HCT116 (cell line): Measurements from ENCODE around the gene KHNYN. TPM values are rescaled to one million over a fixed set of nuclear protein-coding genes. Genes with fewer than 3 reads are reported as not detected.

Experiments used
- ATAC-seq: fragments of 200-7000 bp; cut with Tn5 transposase; 2 replicates; pipeline ENCODE4 v1.9.1; 2020; ENCODE audit warnings: mild to moderate bottlenecking, moderate library complexity
- BruUV-seq: library from RNA; stranded (reverse); fragments of 400-500 nt; replicated peaks from 2 replicates; lab custom pipeline; 2021; lab: Mats Ljungman, UMichigan
- CTCF ChIA-PET: fragments of 300-600 bp; sonication (Branson Sonifier 250); formaldehyde crosslinking; loops from one replicate; lab custom pipeline; 2021; ENCODE audit warnings: antibody characterized with exemption; lab: Charles Lee
- POLR2A ChIA-PET: fragments of 300-600, 350-600 bp; sonication (Branson Sonifier 250); formaldehyde crosslinking; loops from one replicate; lab custom pipeline; 2021; ENCODE audit warnings: antibody characterized with exemption; lab: Charles Lee
- RAD21 ChIA-PET, 2 experiments: fragments of 300-600 bp; sonication (Branson Sonifier 250); formaldehyde crosslinking; loops; one replicate each; lab custom pipeline; 2023; ENCODE audit warnings: low total read pairs in 2 of 2; ENCODE audit not compliant: uncharacterized antibody in 2 of 2, unreplicated experiment in 2 of 2, low non-redundant PET in 1 of 2; lab: Charles Lee
- DNase-seq: peaks from one replicate; pipeline ENCODE4 v3.0.0-alpha.2; 2010; ENCODE audit warnings: low read depth, low spot score
- H2AFZ ChIP-seq: fragments of 200-600 bp; shearing (Covaris generic), sonication (generic); 2 replicates; pipeline ENCODE4 v1.6.1; 2017; ENCODE audit warnings: low read depth, mixed run types, mixed read lengths, antibody characterized with exemption, low read length; ENCODE audit not compliant: poor library complexity, severe bottlenecking
- H3K27ac ChIP-seq: 2 replicates; pipeline ENCODE4 v1.5.1; 2012; ENCODE audit warnings: low read depth, low read length
- H3K27me3 ChIP-seq: fragments of 200-600 bp; sonication (generic); 2 replicates; pipeline ENCODE4 v1.6.1; 2016; ENCODE audit warnings: mixed run types, low read length, mixed read lengths; ENCODE audit not compliant: insufficient read depth
- H3K36me3 ChIP-seq, 2 experiments: fragments of 200-500 bp in 1 of 2; fragments of 200-600 bp in 1 of 2; sonication (Bioruptor generic) in 1 of 2; sonication (generic) in 1 of 2; 2 replicates each; pipeline versions ENCODE4 v1.5.1 to v1.6.1; 2014 to 2016; ENCODE audit warnings: low read length in 2 of 2, inconsistent platforms in 1 of 2, mixed read lengths in 1 of 2, mixed run types in 1 of 2; ENCODE audit not compliant: insufficient read depth in 2 of 2, control insufficient read depth in 1 of 2
- H3K4me1 ChIP-seq, 2 experiments: fragments of 200-600 bp in 1 of 2; sonication (generic) in 1 of 2; 2 replicates each; pipeline versions ENCODE4 v1.5.1 to v1.6.1; 2012 to 2017; ENCODE audit warnings: low read length in 2 of 2, inconsistent platforms in 1 of 2, mild to moderate bottlenecking in 1 of 2, mixed read lengths in 1 of 2, mixed run types in 1 of 2, moderate library complexity in 1 of 2; ENCODE audit not compliant: insufficient read depth in 2 of 2, control insufficient read depth in 1 of 2
- H3K4me2 ChIP-seq: fragments of 200-600 bp; sonication (generic); 2 replicates; pipeline ENCODE4 v1.6.1; 2017; ENCODE audit warnings: mixed run types, low read length, mixed read lengths
- H3K4me3 ChIP-seq, 2 experiments: fragments of 200-600 bp in 1 of 2; sonication (generic) in 1 of 2; replicated peaks in 1 of 2; 2 replicates each; pipeline ENCODE4 v1.5.1; 2011 to 2016; ENCODE audit warnings: low read length in 2 of 2, control low read depth in 1 of 2, low read depth in 1 of 2, mild to moderate bottlenecking in 1 of 2, mixed read lengths in 1 of 2, mixed run types in 1 of 2
- H3K79me2 ChIP-seq: fragments of 200-600 bp; sonication (generic); 2 replicates; pipeline ENCODE4 v1.6.1; 2017; ENCODE audit warnings: mild to moderate bottlenecking, mixed run types, low read length, moderate library complexity, mixed read lengths; ENCODE audit not compliant: insufficient read depth
- H3K9ac ChIP-seq: fragments of 200-600 bp; sonication (generic); 2 replicates; pipeline ENCODE4 v1.6.1; 2016; ENCODE audit warnings: low read length, mixed read lengths
- H3K9me2 ChIP-seq: fragments of 200-600 bp; sonication (generic), shearing (Covaris generic); 2 replicates; pipeline ENCODE4 v1.6.1; 2017; ENCODE audit warnings: mixed run types, mild to moderate bottlenecking, moderate library complexity; ENCODE audit not compliant: insufficient read depth
- H3K9me3 ChIP-seq, 2 experiments: fragments of 200-500 bp in 1 of 2; fragments of 200-600 bp in 1 of 2; sonication (Bioruptor generic) in 1 of 2; sonication (generic) in 1 of 2; 2 replicates each; pipeline ENCODE4 v1.6.1; 2014 to 2017; ENCODE audit warnings: low read length in 2 of 2, mixed read lengths in 2 of 2, inconsistent platforms in 1 of 2, low read depth in 1 of 2, mild to moderate bottlenecking in 1 of 2, mixed run types in 1 of 2, moderate library complexity in 1 of 2; ENCODE audit not compliant: control insufficient read depth in 1 of 2, insufficient read depth in 1 of 2
- H4K20me1 ChIP-seq: fragments of 200-600 bp; sonication (generic), shearing (Covaris generic); 2 replicates; pipeline ENCODE4 v1.6.1; 2017; ENCODE audit warnings: mixed run types, mild to moderate bottlenecking, moderate library complexity; ENCODE audit not compliant: insufficient read depth
- CEBPB ChIP-seq: IDR thresholded peaks from 2 replicates; pipeline ENCODE4 v1.6.1; 2012; ENCODE audit warnings: low read depth
- CTCF ChIP-seq, 3 experiments: fragments of 200-600 bp in 1 of 3; sonication (generic) in 1 of 3; IDR thresholded peaks in 2 of 3; conservative IDR thresholded peaks in 1 of 3; 2 replicates each; pipeline ENCODE4 v1.5.1; 2012 to 2017; ENCODE audit warnings: low read depth in 2 of 3, low read length in 2 of 3, antibody characterized with exemption in 1 of 3, borderline replicate concordance in 1 of 3, control low read depth in 1 of 3, mild to moderate bottlenecking in 1 of 3, mixed read lengths in 1 of 3, mixed run types in 1 of 3, moderate library complexity in 1 of 3; ENCODE audit not compliant: insufficient read depth in 1 of 3
- EGR1 ChIP-seq: IDR thresholded peaks from 2 replicates; pipeline ENCODE4 v1.6.1; 2012; ENCODE audit warnings: low read depth
- ELF1 ChIP-seq: IDR thresholded peaks from 2 replicates; pipeline ENCODE4 v1.6.1; 2012; ENCODE audit warnings: low read depth, borderline replicate concordance
- EZH2 ChIP-seq: fragments of 200-600 bp; sonication (generic); IDR thresholded peaks from 2 replicates; pipeline ENCODE4 v1.6.1; 2017; ENCODE audit warnings: antibody characterized with exemption, mixed run types
- FOSL1 ChIP-seq: IDR thresholded peaks from 2 replicates; pipeline ENCODE4 v1.6.1; 2012; ENCODE audit warnings: low read depth
- MAX ChIP-seq: IDR thresholded peaks from 2 replicates; pipeline ENCODE4 v1.6.1; 2012
- POLR2AphosphoS5 ChIP-seq: IDR thresholded peaks from 2 replicates; pipeline ENCODE4 v1.6.1; 2011; ENCODE audit warnings: mild to moderate bottlenecking, low read depth, low read length, moderate library complexity
- RAD21 ChIP-seq: IDR thresholded peaks from 2 replicates; pipeline ENCODE4 v1.6.1; 2012; ENCODE audit warnings: low read depth, mild to moderate bottlenecking
- TCF7L2 ChIP-seq: IDR thresholded peaks from 2 replicates; pipeline ENCODE4 v1.7.0; 2011; ENCODE audit warnings: borderline replicate concordance, inconsistent platforms; ENCODE audit not compliant: insufficient read depth, insufficient read length; ENCODE audit errors: extremely low read depth
- YY1 ChIP-seq: IDR thresholded peaks from 2 replicates; pipeline ENCODE4 v1.6.1; 2011; ENCODE audit warnings: low read length, low read depth, moderate library complexity, mild to moderate bottlenecking; ENCODE audit not compliant: insufficient replicate concordance; ENCODE audit errors: extremely low read depth
- ZFX ChIP-seq: fragments of 450-650 bp; IDR thresholded peaks from 2 replicates; pipeline ENCODE4 v1.6.1; 2017
- intact Hi-C: fragments of 100-400 bp; cut with micrococcal nuclease; formaldehyde crosslinking; loops from 2 replicates; pipeline ENCODE4 v1.10.0; 2022
- total RNA-seq: library from RNA; stranded (reverse); gene quantifications from one replicate; pipeline ENCODE4 v1.2.1, GENCODE V29; 2021; ENCODE audit not compliant: unreplicated experiment

The KHNYN gene
- total RNA-seq, 1 experiment from 2014 or later: 50.1 TPM

GRCh38 chr14:24397639-24398292 is 32.0 kb upstream of the KHNYN start (continued):
- TF ChIP-seq RAD21: no peak

GRCh38 chr14:24398293-24398652 is 31.5 kb upstream of the KHNYN start:
- BruUV-seq: no TSS peak
- ChIA-PET POLR2A (no interaction called here), RAD21 (no interaction called here), CTCF (no interaction called here)
- Histone ChIP-seq H3K36me3 (no peaks in the 10 kb centered on the region), H3K79me2 (no peaks in the 10 kb centered on the region), H3K27ac (no peak overlapping the region), H3K9me2 (no peaks in the 10 kb centered on the region), H3K9ac (no peak overlapping the region), H3K27me3 (no peaks in the 10 kb centered on the region), H3K4me1 (peaks cover 7 to 10% of the 10 kb centered on the region in 2 experiments; a peak in 2 of 4 replicates), H2AFZ (no peak overlapping the region), H3K9me3 (no peaks in the 10 kb centered on the region), H3K4me2 (no peak overlapping the region), H4K20me1 (no peaks in the 10 kb centered on the region), H3K4me3 (no peak overlapping the region)
- DNase-seq: no peak
- no peak for ATAC-seq
- TF ChIP-seq MAX: no peak
- intact Hi-C loops: no loop called here

- Histone ChIP-seq H2AFZ (no peak within 1 kb of the TSS), H3K4me1 (peaks cover 3 to 6% of the 10 kb centered on the region in 2 experiments; a peak in 1 of 4 replicates), H4K20me1 (no peaks in the 10 kb centered on the region), H3K9me2 (no peaks in the 10 kb centered on the region), H3K27me3 (no peaks in the 10 kb centered on the region), H3K9me3 (no peaks in the 10 kb centered on the region), H3K27ac (no peak within 1 kb of the TSS), H3K9ac (no peak within 1 kb of the TSS), H3K4me3 (no peak within 1 kb of the TSS), H3K36me3 (no peaks in the 10 kb centered on the region), H3K79me2 (no peaks in the 10 kb centered on the region), H3K4me2 (no peak within 1 kb of the TSS)
- intact Hi-C loops: no loop called here
- ChIA-PET CTCF (no interaction called here), POLR2A (no interaction called here), RAD21 (no interaction called here)
- ATAC-seq: no peak
- no peak for DNase-seq
- no TSS peak for BruUV-seq
- TF ChIP-seq EZH2: no peak
- TF ChIP-seq FOSL1: no peak
- no peak for TF ChIP-seq TCF7L2
- no peak for TF ChIP-seq YY1
- TF ChIP-seq ELF1: no peak
- no peak for TF ChIP-seq POLR2AphosphoS5
- no peak for TF ChIP-seq RAD21
- TF ChIP-seq ZFX: no peak
- no peak for TF ChIP-seq CEBPB
- no peak for TF ChIP-seq CTCF (IDR thresholded peaks at IDR 0.05 in 2 of 3, conservative IDR thresholded peaks at IDR 0.05 in 1 of 3; ENCODE audit: borderline replicate concordance in 1 of 3, insufficient read depth in 1 of 3, low read depth in 2 of 3, low read length in 2 of 3)
- TF ChIP-seq EGR1: no peak
Observed at GRCh38 chr14:24398653-24399446, 30.9 kb upstream of the KHNYN start, which contains the start of gene NYNRIN. Gene NYNRIN (plus strand): TSS chr14:24399003. CDS start chr14:24399247, 244 bp downstream.
